Central memory CD4-positive, alpha-beta T cell (primary cell): ENCODE results near the gene PSMB2.

Source experiments
- DNase-seq: peaks from one replicate; pipeline ENCODE4 v3.0.0; 2022

PSMB2 gene

GRCh38 chr1:35640380-35641232 lies 720 bp downstream of the PSMB2 start:
- no peak for DNase-seq

- DNase-seq: peak; percentile 38
Observed at GRCh38 chr1:35637401-35637809, 3.9 kb downstream of the PSMB2 start.

GRCh38 chr1:35633547-35633946 lies 7.8 kb downstream of the PSMB2 start:
- DNase-seq: no peak

GRCh38 chr1:35631396-35631795 lies 9.9 kb downstream of the PSMB2 start:
- no peak for DNase-seq

- DNase-seq: no peak
Observed at GRCh38 chr1:35629051-35629450, 12.3 kb downstream of the PSMB2 start.

- DNase-seq: no peak
Observed at GRCh38 chr1:35623832-35624231, 17.5 kb downstream of the PSMB2 start.

- no peak for DNase-seq
Observed at GRCh38 chr1:35622510-35623178, 18.7 kb downstream of the PSMB2 start.

- DNase-seq: no peak
Observed at GRCh38 chr1:35619237-35620121, 21.8 kb downstream of the PSMB2 start.

- DNase-seq: no peak
Observed at GRCh38 chr1:35615440-35615839, 25.9 kb downstream of the PSMB2 start.

- DNase-seq: no peak
Observed at GRCh38 chr1:35611655-35612054, 29.7 kb downstream of the PSMB2 start.

- DNase-seq: no peak
Observed at GRCh38 chr1:35605867-35606182, 35.5 kb downstream of the PSMB2 start.

- DNase-seq: no peak
Observed at GRCh38 chr1:35605071-35605866, 36.1 kb downstream of the PSMB2 start.

GRCh38 chr1:35603941-35604340 lies 37.4 kb downstream of the PSMB2 start:
- no peak for DNase-seq

- no peak for DNase-seq
Observed at GRCh38 chr1:35603468-35603867, 37.9 kb downstream of the PSMB2 start.

GRCh38 chr1:35600593-35600992 lies 40.7 kb downstream of the PSMB2 start:
- no peak for DNase-seq

GRCh38 chr1:35599411-35599810 lies 41.9 kb downstream of the PSMB2 start:
- DNase-seq: no peak

- no peak for DNase-seq
Observed at GRCh38 chr1:35598895-35599294, 42.4 kb downstream of the PSMB2 start.

- DNase-seq: no peak
Observed at GRCh38 chr1:35597870-35598269, 43.5 kb downstream of the PSMB2 start.

- DNase-seq: no peak
Observed at GRCh38 chr1:35595684-35596083, 45.6 kb downstream of the PSMB2 start.

- no peak for DNase-seq
Observed at GRCh38 chr1:35594005-35594760, 47.1 kb downstream of the PSMB2 start.

- no peak for DNase-seq
Observed at GRCh38 chr1:35592991-35593769, 48.1 kb downstream of the PSMB2 start.
